COLO829 (cell line): ENCODE results near the gene PLBD2.

ENCODE experiments used
- DNase-seq: peaks from one replicate; pipeline ENCODE4 v3.0.0; 2012; ENCODE audit warnings: low spot score

The PLBD2 gene

GRCh38 chr12:113369391-113369985 is 11.1 kb downstream of the PLBD2 start:
- no peak for DNase-seq

- DNase-seq, result no peak
Observed at GRCh38 chr12:113370923-113371682, 12.7 kb downstream of the PLBD2 start.

- no peak for DNase-seq
Observed at GRCh38 chr12:113371808-113372207, 13.4 kb downstream of the PLBD2 start.

- DNase-seq, result no peak
Observed at GRCh38 chr12:113372371-113372770, 14.0 kb downstream of the PLBD2 start.

- no peak for DNase-seq
Observed at GRCh38 chr12:113373440-113373839, 15.1 kb downstream of the PLBD2 start.

GRCh38 chr12:113373969-113374368 is 15.6 kb downstream of the PLBD2 start:
- DNase-seq, result no peak

GRCh38 chr12:113374823-113375428 is 16.5 kb downstream of the PLBD2 start:
- DNase-seq, result no peak

GRCh38 chr12:113378291-113378690 is 19.9 kb downstream of the PLBD2 start:
- DNase-seq, result no peak

GRCh38 chr12:113381220-113381619 is 22.8 kb downstream of the PLBD2 start:
- no peak for DNase-seq

GRCh38 chr12:113382206-113382605 is 23.8 kb downstream of the PLBD2 start:
- DNase-seq, result no peak

GRCh38 chr12:113384778-113385177 is 26.4 kb downstream of the PLBD2 start:
- no peak for DNase-seq

GRCh38 chr12:113385282-113385882 is 27.0 kb downstream of the PLBD2 start:
- no peak for DNase-seq

GRCh38 chr12:113386866-113387566 is 28.6 kb downstream of the PLBD2 start:
- DNase-seq, result no peak

- DNase-seq, result no peak
Observed at GRCh38 chr12:113387631-113388030, 29.2 kb downstream of the PLBD2 start.

- DNase-seq, result no peak
Observed at GRCh38 chr12:113388351-113388750, 30.0 kb downstream of the PLBD2 start.

- DNase-seq, result no peak
Observed at GRCh38 chr12:113390064-113391043, 32.0 kb downstream of the PLBD2 start.

- DNase-seq, result no peak
Observed at GRCh38 chr12:113391145-113391544, 32.8 kb downstream of the PLBD2 start.

- no peak for DNase-seq
Observed at GRCh38 chr12:113391650-113392337, 33.4 kb downstream of the PLBD2 start.

GRCh38 chr12:113392520-113392919 is 34.1 kb downstream of the PLBD2 start:
- DNase-seq, result no peak

- no peak for DNase-seq
Observed at GRCh38 chr12:113392988-113393579, 34.7 kb downstream of the PLBD2 start.
